ENCODE measurements around the gene HIVEP3.
"Not testable (repeated sequence)": the region's sequence is repeated elsewhere in the genome, so short reads cannot be mapped to it uniquely, and the experiment has no call there.

HIVEP3 gene

DNA sequence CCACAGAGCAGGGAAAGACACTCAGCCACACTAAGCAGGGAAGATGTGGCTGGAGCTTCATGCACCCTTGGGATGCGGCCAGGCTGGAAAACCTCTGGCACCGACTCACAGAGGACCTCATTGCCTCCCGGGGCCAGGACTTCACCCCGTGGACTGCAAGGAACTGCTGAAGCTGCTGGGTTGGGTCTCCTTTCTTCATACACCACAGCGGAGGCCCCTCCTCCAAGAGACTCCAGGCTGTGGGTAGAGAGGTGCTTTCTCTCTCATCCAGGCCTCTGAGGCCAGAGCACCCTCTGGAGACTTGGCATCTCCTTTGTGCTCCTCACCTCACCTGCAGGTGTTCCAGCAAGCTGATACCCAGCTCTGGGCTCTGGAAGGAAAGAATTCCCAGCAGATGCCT is 358.2 kb downstream of the HIVEP3 start:
- no peaks in the 10 kb centered on the region for H3K27me3 ChIP-seq (replicated peaks in 2 of 5; ENCODE audit: control insufficient read depth in 4 of 5, insufficient read depth in 5 of 5, low read length in 4 of 5)
- 98% methylated on average over 5 of the region's 5 CpGs for WGBS (ENCODE audit: insufficient coverage)
- H3K4me1 ChIP-seq (ENCODE audit: control extremely low read depth in 1 of 4, control insufficient read depth in 4 of 4, insufficient read depth in 4 of 4, low read length in 3 of 4): no peaks in the 10 kb centered on the region
- H3K4me3 ChIP-seq (ENCODE audit: control insufficient read depth in 1 of 7, extremely low read depth in 1 of 7, insufficient read depth in 4 of 7, low read depth in 2 of 7, low read length in 6 of 7): no peak overlapping the region
- ChIA-PET POLR2A (no interaction called here), CTCF (interaction anchor here (1.1 kb wide), 1 partner anchor 13 kb away, joined by 5 read pairs; no protein-coding TSS in a partner anchor)
- no peak overlapping the region for H3K27ac ChIP-seq (ENCODE audit: insufficient read depth in 1 of 2, low read depth in 1 of 2, low read length in 2 of 2, poor library complexity in 1 of 2, severe bottlenecking in 2 of 2)
- peaks cover 0 to 11% (median 7%) of the 10 kb centered on the region in 5 experiments for H3K9me3 ChIP-seq (ENCODE audit: control extremely low read depth in 1 of 5, control insufficient read depth in 4 of 5, insufficient read depth in 2 of 5, low read depth in 1 of 5, low read length in 4 of 5)
- DNase-seq: no peak
- no peaks in the 10 kb centered on the region for H3K36me3 ChIP-seq (ENCODE audit: control insufficient read depth in 4 of 4, insufficient read depth in 4 of 4, low read length in 3 of 4)

DNA sequence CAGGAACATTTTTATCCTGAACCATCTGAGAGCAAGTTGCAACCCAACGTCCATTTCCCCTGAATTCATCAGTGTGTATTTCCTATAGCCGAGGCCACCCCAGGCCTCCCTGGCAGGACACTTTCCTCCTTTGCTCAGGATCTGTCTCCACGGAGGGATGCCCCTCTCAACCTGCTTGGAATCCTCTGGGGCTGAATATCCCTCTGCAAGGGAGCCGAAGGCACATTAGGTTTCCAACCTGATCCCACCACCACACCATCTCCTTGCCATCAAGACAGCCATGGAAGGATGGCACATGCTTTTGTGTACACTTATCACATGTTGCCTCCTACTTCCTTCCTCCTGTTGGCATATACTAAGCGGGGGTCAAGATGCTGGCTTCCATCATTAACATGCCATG is 359.4 kb downstream of the HIVEP3 start:
- no peak overlapping the region for H3K27ac ChIP-seq (ENCODE audit: insufficient read depth in 1 of 2, low read depth in 1 of 2, low read length in 2 of 2, poor library complexity in 1 of 2, severe bottlenecking in 2 of 2)
- 68% methylated on average over 4 of the region's 5 CpGs for WGBS (ENCODE audit: insufficient coverage)
- H3K4me1 ChIP-seq (ENCODE audit: control extremely low read depth in 1 of 4, control insufficient read depth in 4 of 4, insufficient read depth in 4 of 4, low read length in 3 of 4): no peaks in the 10 kb centered on the region
- no peak overlapping the region for H3K4me3 ChIP-seq (ENCODE audit: control insufficient read depth in 1 of 7, extremely low read depth in 1 of 7, insufficient read depth in 4 of 7, low read depth in 2 of 7, low read length in 6 of 7)
- H3K9me3 ChIP-seq (ENCODE audit: control extremely low read depth in 1 of 5, control insufficient read depth in 4 of 5, insufficient read depth in 2 of 5, low read depth in 1 of 5, low read length in 4 of 5): peaks cover 0 to 12% (median 8%) of the 10 kb centered on the region in 5 experiments
- DNase-seq: no peak
- ChIA-PET POLR2A (no interaction called here), CTCF (no interaction called here)
- no peaks in the 10 kb centered on the region for H3K27me3 ChIP-seq (replicated peaks in 2 of 5; ENCODE audit: control insufficient read depth in 4 of 5, insufficient read depth in 5 of 5, low read length in 4 of 5)
- H3K36me3 ChIP-seq (ENCODE audit: control insufficient read depth in 4 of 4, insufficient read depth in 4 of 4, low read length in 3 of 4): no peaks in the 10 kb centered on the region

DNA sequence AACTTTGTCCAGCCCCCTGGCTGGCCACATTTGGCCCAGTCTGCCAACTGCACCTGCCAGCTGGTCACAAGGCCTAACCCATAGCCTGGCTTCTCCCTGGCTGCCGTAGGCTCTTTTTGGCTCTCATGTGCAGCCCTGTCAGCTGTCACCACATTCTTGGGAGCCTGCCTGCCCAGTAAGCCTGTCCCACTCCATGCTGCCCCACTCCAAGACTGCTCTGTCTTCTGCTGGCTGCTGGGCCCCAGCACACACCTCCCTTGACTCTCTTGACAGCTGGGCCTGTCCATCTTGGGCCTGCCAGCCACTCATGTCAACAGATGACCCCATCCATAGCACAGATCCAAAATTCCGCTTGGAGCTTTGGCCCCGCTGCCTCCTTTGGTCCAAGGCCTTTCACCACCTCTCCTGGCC is 360.0 kb downstream of the HIVEP3 start:
- DNase-seq: no peak
- Histone ChIP-seq H3K27ac (ENCODE audit: insufficient read depth in 1 of 2, low read depth in 1 of 2, low read length in 2 of 2, poor library complexity in 1 of 2, severe bottlenecking in 2 of 2) (no peak overlapping the region), H3K4me3 (ENCODE audit: control insufficient read depth in 1 of 7, extremely low read depth in 1 of 7, insufficient read depth in 4 of 7, low read depth in 2 of 7, low read length in 6 of 7) (no peak overlapping the region), H3K36me3 (ENCODE audit: control insufficient read depth in 4 of 4, insufficient read depth in 4 of 4, low read length in 3 of 4) (no peaks in the 10 kb centered on the region), H3K27me3 (replicated peaks in 2 of 5; ENCODE audit: control insufficient read depth in 4 of 5, insufficient read depth in 5 of 5, low read length in 4 of 5) (no peaks in the 10 kb centered on the region), H3K4me1 (ENCODE audit: control extremely low read depth in 1 of 4, control insufficient read depth in 4 of 4, insufficient read depth in 4 of 4, low read length in 3 of 4) (no peaks in the 10 kb centered on the region), H3K9me3 (ENCODE audit: control extremely low read depth in 1 of 5, control insufficient read depth in 4 of 5, insufficient read depth in 2 of 5, low read depth in 1 of 5, low read length in 4 of 5) (peaks cover 0 to 12% (median 8%) of the 10 kb centered on the region in 5 experiments)
- ChIA-PET CTCF (interaction anchor here (1.2 kb wide), 1 partner anchor 15 kb away, joined by 3 read pairs; no protein-coding TSS in a partner anchor), POLR2A (no interaction called here)
- WGBS (ENCODE audit: insufficient coverage): 76% methylated on average over 3 of the region's 3 CpGs

DNA sequence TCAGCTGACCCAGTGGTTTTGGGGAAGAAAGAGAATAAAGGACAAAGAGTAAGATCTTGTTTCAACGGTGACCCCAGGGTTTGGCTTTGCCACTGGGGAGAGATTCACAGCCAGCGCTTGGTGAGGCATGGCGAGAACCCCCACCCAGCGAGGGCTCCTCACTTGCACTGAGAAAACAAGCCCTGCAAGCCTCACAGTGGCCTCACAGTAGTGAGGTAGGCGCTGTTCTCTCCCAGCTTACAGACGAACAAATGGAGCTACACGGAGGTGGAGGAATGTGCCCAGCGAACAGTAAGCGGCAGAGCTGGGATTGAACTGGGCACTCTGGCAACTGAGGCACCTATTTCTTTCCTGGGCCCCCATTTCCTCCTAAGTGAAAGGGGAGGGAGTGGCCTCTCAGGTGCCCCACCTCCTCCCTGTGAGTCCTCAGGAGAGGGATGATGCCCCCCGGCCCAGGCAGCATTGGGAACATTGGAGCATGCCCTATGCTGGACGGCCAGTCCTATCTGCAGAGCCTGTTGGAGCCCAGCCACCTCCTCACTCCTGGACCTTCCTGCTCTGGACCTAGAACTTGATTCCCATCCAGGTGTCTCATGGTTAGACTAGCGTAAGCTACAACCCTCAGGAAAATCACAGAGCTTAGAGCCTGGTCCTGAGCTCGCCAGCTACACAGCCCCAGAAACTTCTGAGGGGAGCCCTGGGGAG is 360.8 kb downstream of the HIVEP3 start:
- ChIA-PET POLR2A (interaction anchor here (0.6 kb wide), 1 partner anchor 159 kb away, joined by 3 read pairs; no protein-coding TSS in a partner anchor), CTCF (interaction anchor here (1.2 kb wide), 1 partner anchor 16 kb away, joined by 3 read pairs; no protein-coding TSS in a partner anchor)
- H3K9me3 ChIP-seq (ENCODE audit: control extremely low read depth in 1 of 5, control insufficient read depth in 4 of 5, insufficient read depth in 2 of 5, low read depth in 1 of 5, low read length in 4 of 5): peaks cover 0 to 12% (median 8%) of the 10 kb centered on the region in 5 experiments
- H3K4me3 ChIP-seq (ENCODE audit: control insufficient read depth in 1 of 7, extremely low read depth in 1 of 7, insufficient read depth in 4 of 7, low read depth in 2 of 7, low read length in 6 of 7): no peak overlapping the region
- H3K27ac ChIP-seq (ENCODE audit: insufficient read depth in 1 of 2, low read depth in 1 of 2, low read length in 2 of 2, poor library complexity in 1 of 2, severe bottlenecking in 2 of 2): no peak overlapping the region
- 94% methylated on average over 13 of the region's 13 CpGs for WGBS (ENCODE audit: insufficient coverage)
- DNase-seq: no peak
- no peaks in the 10 kb centered on the region for H3K4me1 ChIP-seq (ENCODE audit: control extremely low read depth in 1 of 4, control insufficient read depth in 4 of 4, insufficient read depth in 4 of 4, low read length in 3 of 4)
- no peaks in the 10 kb centered on the region for H3K36me3 ChIP-seq (ENCODE audit: control insufficient read depth in 4 of 4, insufficient read depth in 4 of 4, low read length in 3 of 4)
- no peaks in the 10 kb centered on the region for H3K27me3 ChIP-seq (replicated peaks in 2 of 5; ENCODE audit: control insufficient read depth in 4 of 5, insufficient read depth in 5 of 5, low read length in 4 of 5)

DNA sequence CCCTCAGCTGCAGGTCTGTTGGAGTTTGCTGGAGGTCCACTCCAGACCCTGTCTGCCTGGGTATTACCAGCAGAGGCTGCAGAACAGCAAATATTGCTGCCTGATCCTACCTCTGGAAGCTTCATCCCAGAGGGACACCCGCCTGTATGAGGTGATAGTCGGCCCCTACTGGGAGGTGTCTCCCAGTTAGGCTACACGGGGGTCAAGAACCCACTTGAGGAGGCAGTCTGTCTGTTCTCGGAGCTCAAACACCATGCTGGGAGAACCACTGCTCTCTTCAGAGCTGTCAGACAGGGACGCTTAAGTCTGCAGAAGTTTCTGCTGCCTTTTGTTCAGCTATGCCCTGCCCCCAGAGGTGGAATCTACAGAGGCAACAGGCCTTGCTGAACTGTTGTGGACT is 364.0 kb downstream of the HIVEP3 start:
- not testable (repeated sequence) for H3K27ac ChIP-seq (ENCODE audit: insufficient read depth in 1 of 2, low read depth in 1 of 2, low read length in 2 of 2, poor library complexity in 1 of 2, severe bottlenecking in 2 of 2); H3K4me1 ChIP-seq (ENCODE audit: control extremely low read depth in 1 of 4, control insufficient read depth in 4 of 4, insufficient read depth in 4 of 4, low read length in 3 of 4); DNase-seq; H3K27me3 ChIP-seq (replicated peaks in 2 of 5; ENCODE audit: control insufficient read depth in 4 of 5, insufficient read depth in 5 of 5, low read length in 4 of 5); H3K36me3 ChIP-seq (ENCODE audit: control insufficient read depth in 4 of 4, insufficient read depth in 4 of 4, low read length in 3 of 4); H3K4me3 ChIP-seq (ENCODE audit: control insufficient read depth in 1 of 7, extremely low read depth in 1 of 7, insufficient read depth in 4 of 7, low read depth in 2 of 7, low read length in 6 of 7)
- ChIA-PET POLR2A (interaction anchor here (1.0 kb wide), 1 partner anchor 548 kb away, joined by 4 read pairs; no protein-coding TSS in a partner anchor), CTCF (interaction anchor here (2.0 kb wide), 1 partner anchor 19 kb away, joined by 6 read pairs; no protein-coding TSS in a partner anchor)
- 96% methylated on average over 4 of the region's 5 CpGs for WGBS (ENCODE audit: insufficient coverage)
- H3K9me3 ChIP-seq (ENCODE audit: control extremely low read depth in 1 of 5, control insufficient read depth in 4 of 5, insufficient read depth in 2 of 5, low read depth in 1 of 5, low read length in 4 of 5): peaks cover 0 to 12% (median 8%) of the 10 kb centered on the region in 5 experiments

DNA sequence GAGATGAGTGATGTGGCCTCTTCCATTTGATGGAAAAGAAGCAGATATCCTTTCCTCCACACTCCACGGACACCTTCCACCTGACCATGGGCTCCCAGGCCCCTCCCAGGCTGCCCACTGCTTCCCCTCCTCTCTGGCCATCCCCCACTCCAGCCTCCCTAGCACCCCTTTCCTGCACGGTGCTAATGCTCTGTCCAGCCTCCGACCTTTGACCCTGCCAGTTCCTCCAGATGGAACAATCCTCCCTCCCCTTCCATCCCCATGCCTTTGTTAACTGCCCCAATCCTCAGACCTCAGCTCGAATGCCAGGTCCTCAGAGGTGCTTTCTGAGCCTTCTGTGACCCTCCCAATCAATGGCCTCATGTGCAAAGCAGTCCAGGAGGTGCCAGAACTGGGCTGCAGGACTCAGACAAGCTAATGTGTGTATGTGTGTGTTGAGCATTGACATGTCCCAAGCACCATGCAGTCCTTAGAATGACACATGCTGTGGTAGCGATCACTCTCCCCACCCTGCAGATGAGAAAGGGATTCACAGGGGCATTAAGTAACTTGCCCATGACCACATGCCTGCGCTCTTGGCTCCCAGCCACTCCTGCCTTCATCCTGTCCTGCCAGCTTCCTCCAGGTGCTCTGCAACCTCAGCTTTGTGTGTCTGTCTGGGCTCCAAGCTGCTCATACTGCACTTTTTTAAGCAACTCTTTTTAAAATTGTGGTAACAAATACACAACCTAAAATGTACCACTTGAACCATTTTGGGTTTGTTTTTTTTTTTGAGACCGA is 370.8 kb downstream of the HIVEP3 start:
- Histone ChIP-seq H3K9me3 (ENCODE audit: control extremely low read depth in 1 of 5, control insufficient read depth in 4 of 5, insufficient read depth in 2 of 5, low read depth in 1 of 5, low read length in 4 of 5) (peaks cover 0 to 1% (median 0%) of the 10 kb centered on the region in 5 experiments), H3K27me3 (replicated peaks in 2 of 5; ENCODE audit: control insufficient read depth in 4 of 5, insufficient read depth in 5 of 5, low read length in 4 of 5) (no peaks in the 10 kb centered on the region), H3K4me3 (ENCODE audit: control insufficient read depth in 1 of 7, extremely low read depth in 1 of 7, insufficient read depth in 4 of 7, low read depth in 2 of 7, low read length in 6 of 7) (no peak overlapping the region), H3K27ac (ENCODE audit: insufficient read depth in 1 of 2, low read depth in 1 of 2, low read length in 2 of 2, poor library complexity in 1 of 2, severe bottlenecking in 2 of 2) (no peak overlapping the region), H3K36me3 (ENCODE audit: control insufficient read depth in 4 of 4, insufficient read depth in 4 of 4, low read length in 3 of 4) (no peaks in the 10 kb centered on the region), H3K4me1 (ENCODE audit: control extremely low read depth in 1 of 4, control insufficient read depth in 4 of 4, insufficient read depth in 4 of 4, low read length in 3 of 4) (peaks cover 0 to 1% (median 0%) of the 10 kb centered on the region in 4 experiments)
- ChIA-PET POLR2A (no interaction called here), CTCF (no interaction called here)
- DNase-seq: peak in 2 of 3 donors; percentile 28 to 34
- 89% methylated on average over 5 of the region's 7 CpGs for WGBS (ENCODE audit: insufficient coverage)

DNA sequence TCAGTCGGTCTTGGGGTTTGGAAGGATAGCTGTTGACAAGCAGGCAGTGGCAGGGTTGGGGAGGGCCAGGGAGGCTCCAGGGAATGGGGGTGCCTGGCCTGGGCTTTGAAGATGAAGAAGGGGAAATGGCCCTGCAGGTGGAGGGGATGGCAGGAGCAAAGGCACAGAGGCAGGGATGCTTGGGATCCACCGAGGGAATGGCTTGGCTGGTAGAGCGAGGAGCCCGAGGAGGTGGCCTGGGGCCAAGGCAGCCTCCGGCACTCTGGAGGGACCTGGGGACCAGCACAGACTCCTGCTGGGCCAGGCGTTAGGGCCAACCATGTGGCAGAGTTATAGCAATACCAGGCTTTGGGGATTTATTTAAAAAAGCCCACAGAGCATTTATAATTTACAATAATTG is 371.4 kb downstream of the HIVEP3 start:
- DNase-seq: no peak
- peaks cover 0 to 1% (median 0%) of the 10 kb centered on the region in 4 experiments for H3K4me1 ChIP-seq (ENCODE audit: control extremely low read depth in 1 of 4, control insufficient read depth in 4 of 4, insufficient read depth in 4 of 4, low read length in 3 of 4)
- CTCF ChIA-PET: no interaction called here
- H3K27me3 ChIP-seq (replicated peaks in 2 of 5; ENCODE audit: control insufficient read depth in 4 of 5, insufficient read depth in 5 of 5, low read length in 4 of 5): no peaks in the 10 kb centered on the region
- H3K4me3 ChIP-seq (ENCODE audit: control insufficient read depth in 1 of 7, extremely low read depth in 1 of 7, insufficient read depth in 4 of 7, low read depth in 2 of 7, low read length in 6 of 7): no peak overlapping the region
- no peak overlapping the region for H3K27ac ChIP-seq (ENCODE audit: insufficient read depth in 1 of 2, low read depth in 1 of 2, low read length in 2 of 2, poor library complexity in 1 of 2, severe bottlenecking in 2 of 2)
- no peaks in the 10 kb centered on the region for H3K36me3 ChIP-seq (ENCODE audit: control insufficient read depth in 4 of 4, insufficient read depth in 4 of 4, low read length in 3 of 4)
- 88% methylated on average over 5 of the region's 6 CpGs for WGBS (ENCODE audit: insufficient coverage)
- POLR2A ChIA-PET: no interaction called here
- peaks cover 0 to 1% (median 0%) of the 10 kb centered on the region in 5 experiments for H3K9me3 ChIP-seq (ENCODE audit: control extremely low read depth in 1 of 5, control insufficient read depth in 4 of 5, insufficient read depth in 2 of 5, low read depth in 1 of 5, low read length in 4 of 5)

Measured in common myeloid progenitor, CD34-positive (primary cell).